ENCODE data around the gene KRT7.

Gene KRT7

GRCh38 chr12:52200086-52200780, 32.8 kb upstream of the KRT7 start:
- no peak for DNase-seq

GRCh38 chr12:52200781-52201450, 32.1 kb upstream of the KRT7 start:
- DNase-seq = no peak

- no peak for DNase-seq
Observed at GRCh38 chr12:52201451-52201839, 31.6 kb upstream of the KRT7 start.

- no peak for DNase-seq
Observed at GRCh38 chr12:52202361-52203078, 30.5 kb upstream of the KRT7 start.

GRCh38 chr12:52203079-52203921, 29.7 kb upstream of the KRT7 start:
- DNase-seq = no peak

- no peak for DNase-seq
Observed at GRCh38 chr12:52204095-52204930, 28.7 kb upstream of the KRT7 start.

- DNase-seq = no peak
Observed at GRCh38 chr12:52204931-52205505, 28.0 kb upstream of the KRT7 start.

- no peak for DNase-seq
Observed at GRCh38 chr12:52205612-52206303, 27.3 kb upstream of the KRT7 start.

GRCh38 chr12:52206304-52207040, 26.6 kb upstream of the KRT7 start:
- DNase-seq = no peak

- no peak for DNase-seq
Observed at GRCh38 chr12:52207106-52207505, 25.9 kb upstream of the KRT7 start.

GRCh38 chr12:52207895-52208294, 25.1 kb upstream of the KRT7 start:
- DNase-seq = peak; percentile 78

- no peak for DNase-seq
Observed at GRCh38 chr12:52208424-52209165, 24.4 kb upstream of the KRT7 start.

- no peak for DNase-seq
Observed at GRCh38 chr12:52209321-52209720, 23.7 kb upstream of the KRT7 start.

- DNase-seq = no peak
Observed at GRCh38 chr12:52210186-52210924, 22.7 kb upstream of the KRT7 start.

GRCh38 chr12:52210925-52211650, 22.0 kb upstream of the KRT7 start:
- DNase-seq = no peak

- no peak for DNase-seq
Observed at GRCh38 chr12:52211716-52212585, 21.1 kb upstream of the KRT7 start.
